GM23338 (cell line): ENCODE results near the gene TRIP4. TPM values are rescaled to one million over a fixed set of nuclear protein-coding genes. Genes with fewer than 3 reads are reported as not detected.

Experiments used
- ATAC-seq: fragments of 200-7000 bp; cut with Tn5 transposase; 3 replicates; pipeline ENCODE4 v1.9.1; 2020
- DNase-seq: peaks from one replicate; pipeline ENCODE4 v3.0.0-alpha.2; 2015; ENCODE audit warnings: low spot score
- H2AFZ ChIP-seq: fragments of 200-600 bp; sonication (generic); 2 replicates; pipeline ENCODE4 v1.8.0; 2016; ENCODE audit warnings: antibody characterized with exemption, mild to moderate bottlenecking, moderate library complexity
- H3F3A ChIP-seq: fragments of 200-600 bp; sonication (generic); replicated peaks from 2 replicates; pipeline ENCODE4 v1.8.0; 2017; ENCODE audit warnings: antibody characterized with exemption, mixed run types, low read depth
- H3K27ac ChIP-seq: fragments of 200-600 bp; sonication (generic); 2 replicates; pipeline ENCODE4 v1.6.1; 2016; ENCODE audit warnings: low read depth
- H3K27me3 ChIP-seq: fragments of 200-600 bp; sonication (generic); 2 replicates; pipeline ENCODE4 v1.8.0; 2016; ENCODE audit warnings: mild to moderate bottlenecking, mixed run types, moderate library complexity; ENCODE audit not compliant: insufficient read depth
- H3K36me3 ChIP-seq: fragments of 200-600 bp; sonication (generic); 2 replicates; pipeline ENCODE4 v1.8.0; 2016; ENCODE audit warnings: mild to moderate bottlenecking; ENCODE audit not compliant: insufficient read depth
- H3K4me1 ChIP-seq: fragments of 200-600 bp; sonication (generic); 2 replicates; pipeline ENCODE4 v1.8.0; 2016; ENCODE audit warnings: mild to moderate bottlenecking, moderate library complexity; ENCODE audit not compliant: insufficient read depth
- H3K4me2 ChIP-seq: fragments of 200-600 bp; sonication (generic); 2 replicates; pipeline ENCODE4 v1.7.1; 2017; ENCODE audit warnings: mixed run types
- H3K4me3 ChIP-seq: fragments of 200-600 bp; sonication (generic); 2 replicates; pipeline ENCODE4 v1.6.1; 2016; ENCODE audit warnings: mixed run types
- H3K79me2 ChIP-seq: fragments of 200-600 bp; sonication (generic); replicated peaks from 2 replicates; pipeline ENCODE4 v1.8.0; 2017; ENCODE audit warnings: mild to moderate bottlenecking; ENCODE audit not compliant: insufficient read depth
- H3K9me2 ChIP-seq: fragments of 200-600 bp; sonication (generic); 2 replicates; pipeline ENCODE4 v1.8.0; 2017; ENCODE audit not compliant: insufficient read depth
- H4K20me1 ChIP-seq: fragments of 200-600 bp; sonication (generic); replicated peaks from 2 replicates; pipeline ENCODE4 v1.8.0; 2017; ENCODE audit warnings: mild to moderate bottlenecking; ENCODE audit not compliant: insufficient read depth
- H3K27ac Mint-ChIP-seq: 2 replicates; pipeline ENCODE4 v1.8.0; 2020; ENCODE audit warnings: inconsistent platforms, mild to moderate bottlenecking, moderate library complexity, mixed read lengths
- H3K27me3 Mint-ChIP-seq: 3 replicates; pipeline ENCODE4 v1.8.0; 2022; ENCODE audit warnings: low read depth, mild to moderate bottlenecking, moderate library complexity, mixed read lengths, inconsistent platforms; ENCODE audit not compliant: insufficient read depth, poor library complexity
- H3K36me3 Mint-ChIP-seq: 3 replicates; pipeline ENCODE4 v1.8.0; 2021; ENCODE audit warnings: low read depth, mild to moderate bottlenecking, inconsistent platforms, moderate library complexity, mixed read lengths
- H3K4me1 Mint-ChIP-seq: 3 replicates; pipeline ENCODE4 v1.8.0; 2020; ENCODE audit warnings: mild to moderate bottlenecking, inconsistent platforms, mixed read lengths
- H3K4me3 Mint-ChIP-seq: 3 replicates; pipeline ENCODE4 v1.8.0; 2021; ENCODE audit warnings: moderate library complexity, mild to moderate bottlenecking, inconsistent platforms, mixed read lengths
- H3K9me3 Mint-ChIP-seq: 3 replicates; pipeline ENCODE4 v1.8.0; 2020; ENCODE audit warnings: moderate library complexity, mild to moderate bottlenecking, inconsistent platforms, mixed read lengths
- CREB1 ChIP-seq: fragments of 250-450 bp; sonication (Bioruptor Pico); IDR thresholded peaks from 2 replicates; pipeline ENCODE4 v1.5.0; 2020; ENCODE audit warnings: low read depth, mild to moderate bottlenecking, moderate library complexity
- CTCF ChIP-seq, 2 experiments: fragments of 200-600 bp in 1 of 2; sonication (generic) in 1 of 2; conservative IDR thresholded peaks; 2 replicates each; pipeline versions ENCODE4 v1.5.1 to v1.6.1; 2016 to 2017; ENCODE audit warnings: antibody characterized with exemption in 2 of 2, low read depth in 2 of 2, mild to moderate bottlenecking in 2 of 2, moderate library complexity in 1 of 2
- EZH2phosphoT487 ChIP-seq: fragments of 200-600 bp; sonication (generic); IDR thresholded peaks from one replicate; pipeline ENCODE4 v1.8.1; 2018; ENCODE audit warnings: antibody characterized with exemption; ENCODE audit not compliant: unreplicated experiment
- JUNB ChIP-seq: IDR thresholded peaks from one replicate; pipeline ENCODE4 v1.6.1; 2016; ENCODE audit warnings: antibody characterized with exemption; ENCODE audit not compliant: unreplicated experiment
- NANOG ChIP-seq: IDR thresholded peaks from 2 replicates; pipeline ENCODE4 v1.6.1; 2016; ENCODE audit warnings: antibody characterized with exemption, borderline replicate concordance
- POLR2AphosphoS5 ChIP-seq: IDR thresholded peaks from 2 replicates; pipeline ENCODE4 v1.6.1; 2016; ENCODE audit warnings: antibody characterized with exemption, low read depth
- REST ChIP-seq: IDR thresholded peaks from one replicate; pipeline ENCODE4 v1.6.1; 2018; ENCODE audit warnings: antibody characterized with exemption; ENCODE audit not compliant: unreplicated experiment
- STAT1 ChIP-seq: IDR thresholded peaks from one replicate; pipeline ENCODE4 v1.6.1; 2016; ENCODE audit warnings: antibody characterized with exemption; ENCODE audit not compliant: unreplicated experiment
- ZNF114 ChIP-seq: fragments of 250-450 bp; sonication (Bioruptor Pico); IDR thresholded peaks from 2 replicates; pipeline ENCODE4 v1.5.0; 2020; ENCODE audit warnings: mild to moderate bottlenecking, moderate library complexity
- ZNF331 ChIP-seq: fragments of 250-450 bp; sonication (Bioruptor Pico); IDR thresholded peaks from 2 replicates; pipeline ENCODE4 v1.5.0; 2020; ENCODE audit warnings: low read depth, mild to moderate bottlenecking, moderate library complexity
- ZNF462 ChIP-seq: fragments of 250-450 bp; sonication (Bioruptor Pico); IDR thresholded peaks from 2 replicates; pipeline ENCODE4 v1.5.0; 2020; ENCODE audit warnings: mild to moderate bottlenecking, moderate library complexity
- polyA plus RNA-seq: library from polyadenylated mRNA; unstranded; fragments of >200 nt; fragmentation: Nextera tagmentation; extraction: Ambion mirVana; gene quantifications from 2 replicates; pipeline ENCODE4 v1.2.1, GENCODE V29; 2016
- total RNA-seq: library from RNA; depleted of rRNA; stranded (reverse); fragments of >200 nt; shearing (Covaris generic); gene quantifications from 2 replicates; pipeline ENCODE4 v1.2.3, GENCODE V29; 2014

Gene TRIP4
- total and polyA plus RNA-seq, 2 experiments from 2014 or later = 10.3 to 16.0 TPM

GRCh38 chr15:64343222-64343621, 44.4 kb upstream of the TRIP4 start (continued):
- no peak for TF ChIP-seq REST
- TF ChIP-seq EZH2phosphoT487 = no peak

- no peaks in the 10 kb centered on the region for H3K27me3 Mint-ChIP-seq
- Histone ChIP-seq H3K27ac (no peak overlapping the region), H3K36me3 (no peaks in the 10 kb centered on the region), H3K79me2 (peaks cover 36% of the 10 kb centered on the region), H4K20me1 (no peaks in the 10 kb centered on the region), H3K9me2 (no peaks in the 10 kb centered on the region), H3K4me3 (no peak overlapping the region), H3K27me3 (no peaks in the 10 kb centered on the region), H3F3A (no peaks in the 10 kb centered on the region), H2AFZ (no peak overlapping the region), H3K4me1 (peaks cover 12% of the 10 kb centered on the region), H3K4me2 (no peak overlapping the region)
- H3K4me1 Mint-ChIP-seq = peaks cover 14% of the 10 kb centered on the region
- no peak overlapping the region for H3K4me3 Mint-ChIP-seq
- H3K27ac Mint-ChIP-seq = no peak overlapping the region
- ATAC-seq (no peak), DNase-seq (no peak)
- H3K9me3 Mint-ChIP-seq = no peaks in the 10 kb centered on the region
- TF ChIP-seq CTCF (conservative IDR thresholded peaks at IDR 0.05; ENCODE audit: low read depth in 2 of 2) (no peak), CREB1 (CRISPR knock-in tag) (no peak), ZNF462 (CRISPR knock-in tag) (no peak), ZNF331 (CRISPR knock-in tag) (no peak), REST (no peak), JUNB (no peak), EZH2phosphoT487 (no peak), ZNF114 (CRISPR knock-in tag) (no peak), NANOG (no peak), STAT1 (no peak), POLR2AphosphoS5 (no peak)
- peaks cover 3% of the 10 kb centered on the region; the same call in 2 of the 3 replicates for H3K36me3 Mint-ChIP-seq
These were observed 43.8 kb upstream of the TRIP4 start for GRCh38 chr15:64343841-64344240.
